ENCODE results near the gene GABRG1.

GABRG1 gene

GRCh38 chr4:46123913-46124755 lies at the start of gene GABRG1:
GABRG1 (minus strand) TSS chr4:46124054; CDS start chr4:46123913, 141 bp downstream.
- no peak for TF ChIP-seq CTCF (IDR thresholded peaks at IDR 0.05; ENCODE audit: extremely low read depth, missing control alignments)
- no peak for DNase-seq (ENCODE audit: low spot score)

GRCh38 chr4:46146993-46147392 lies 23.1 kb upstream of the GABRG1 start:
- DNase-seq (ENCODE audit: low spot score) = no peak
- no peak for TF ChIP-seq CTCF (IDR thresholded peaks at IDR 0.05; ENCODE audit: extremely low read depth, missing control alignments)

DNA sequence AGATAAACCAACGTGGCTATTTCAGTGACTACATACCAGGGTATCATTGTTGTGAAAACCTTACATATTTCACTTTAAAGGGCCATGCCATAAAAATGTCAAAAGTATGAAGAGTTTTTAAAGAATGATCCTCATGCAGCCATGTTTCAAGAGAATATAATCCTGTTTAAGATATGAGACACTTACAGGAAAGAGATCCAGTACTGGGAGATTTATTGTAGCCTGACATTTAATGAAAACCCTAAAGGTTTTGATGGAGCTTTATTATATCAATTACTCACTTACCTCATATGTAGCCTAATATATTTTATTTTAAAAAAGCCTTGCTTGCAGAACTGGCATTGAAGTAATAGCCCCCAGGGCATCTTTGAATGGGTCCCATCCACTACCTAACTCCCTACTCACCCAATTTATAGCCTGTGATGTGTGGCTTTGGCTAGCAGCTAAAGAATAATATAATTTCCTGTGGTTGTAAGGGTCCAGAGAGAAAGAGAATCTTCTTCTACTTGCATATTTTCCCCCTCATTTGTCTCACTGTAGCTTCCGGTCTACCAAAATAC lies 7.7 kb upstream of the GABRG1 start:
- TF ChIP-seq CTCF (IDR thresholded peaks at IDR 0.05; ENCODE audit: extremely low read depth, missing control alignments) = no peak
- no peak for DNase-seq (ENCODE audit: low spot score)

DNA sequence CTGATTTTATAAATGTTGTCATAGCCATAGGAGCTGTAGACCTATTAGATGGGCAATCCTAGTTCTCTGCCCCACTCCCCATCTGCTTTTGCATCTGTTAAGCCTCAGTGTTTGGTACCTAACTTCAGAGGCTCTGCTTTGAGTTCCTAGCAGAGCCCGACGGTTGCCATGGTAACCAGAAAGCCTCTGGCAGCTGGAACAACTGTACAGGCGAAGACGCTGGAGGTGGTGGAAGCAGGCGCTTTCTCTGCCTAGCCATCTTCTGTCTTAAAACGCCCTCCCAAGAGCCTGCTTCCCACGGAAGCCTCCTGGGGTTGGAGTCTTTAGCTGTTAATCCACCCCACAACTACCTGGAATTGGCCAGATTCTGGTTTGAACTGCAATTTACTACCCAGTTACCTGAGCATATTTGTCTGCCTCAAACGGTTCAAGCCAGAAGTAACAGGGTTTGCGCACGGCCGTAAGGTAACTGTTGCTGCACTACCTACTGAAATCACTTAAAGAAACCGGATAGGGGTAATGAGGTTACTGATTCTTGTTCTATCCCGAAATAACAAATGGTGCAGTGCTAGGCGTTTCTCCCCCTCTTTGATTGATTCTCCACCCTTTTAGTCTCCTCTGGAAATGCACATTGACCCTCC lies 1.0 kb upstream of the GABRG1 start:
- no peak for DNase-seq (ENCODE audit: low spot score)
- TF ChIP-seq CTCF (IDR thresholded peaks at IDR 0.05; ENCODE audit: extremely low read depth, missing control alignments) = no peak

- no peak for DNase-seq (ENCODE audit: low spot score)
- TF ChIP-seq CTCF (IDR thresholded peaks at IDR 0.05; ENCODE audit: extremely low read depth, missing control alignments) = no peak
Observed at GRCh38 chr4:46081674-46082073, 42.2 kb downstream of the GABRG1 start.

DNA sequence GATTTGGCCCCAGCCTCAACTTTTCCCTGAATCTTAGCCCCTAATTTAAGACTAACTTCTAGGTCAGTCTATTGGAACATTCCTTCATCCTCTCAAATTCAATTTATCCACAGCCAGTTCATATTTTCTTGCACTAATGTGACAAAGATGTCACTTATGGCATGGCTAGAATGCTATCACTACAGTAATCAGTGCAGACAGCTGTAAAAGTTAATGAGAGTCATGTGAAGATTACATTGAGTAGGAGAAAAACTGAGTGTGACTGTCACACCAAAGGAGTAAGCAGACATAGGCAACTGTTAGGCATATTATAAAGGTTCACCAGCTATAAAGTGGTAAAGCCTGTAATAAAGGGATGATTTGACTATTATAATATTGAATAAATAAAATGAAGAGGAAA lies 42.6 kb downstream of the GABRG1 start:
- DNase-seq (ENCODE audit: low spot score) = no peak
- TF ChIP-seq CTCF (IDR thresholded peaks at IDR 0.05; ENCODE audit: extremely low read depth, missing control alignments) = no peak

GRCh38 chr4:46073778-46074177 lies 50.1 kb downstream of the GABRG1 start:
- DNase-seq (ENCODE audit: low spot score) = no peak
- TF ChIP-seq CTCF (IDR thresholded peaks at IDR 0.05; ENCODE audit: extremely low read depth, missing control alignments) = no peak
